ENCODE results near the gene CBFB.

CBFB gene

GRCh38 chr16:67052399-67052798 lies 23.4 kb downstream of the CBFB start:
- DNase-seq, result no peak

GRCh38 chr16:67053767-67054334 lies 24.9 kb downstream of the CBFB start:
- no peak for DNase-seq

GRCh38 chr16:67054901-67055300 lies 26.0 kb downstream of the CBFB start:
- DNase-seq, result no peak

GRCh38 chr16:67055712-67056487 lies 27.0 kb downstream of the CBFB start:
- peak; percentile 66 for DNase-seq

GRCh38 chr16:67063008-67063407 lies 34.1 kb downstream of the CBFB start:
- DNase-seq, result peak; percentile 47

- no peak for DNase-seq
Measured at GRCh38 chr16:67068212-67068753, 39.3 kb downstream of the CBFB start.

GRCh38 chr16:67071476-67072048 lies 42.6 kb downstream of the CBFB start:
- no peak for DNase-seq

- DNase-seq, result no peak
Measured at GRCh38 chr16:67075331-67075730, 46.4 kb downstream of the CBFB start.

- DNase-seq, result no peak
Measured at GRCh38 chr16:67077871-67078270, 48.9 kb downstream of the CBFB start.

- no peak for DNase-seq
Measured at GRCh38 chr16:67082100-67082499, 53.2 kb downstream of the CBFB start.

- no peak for DNase-seq
Measured at GRCh38 chr16:67082891-67083290, 53.9 kb downstream of the CBFB start.

- no peak for DNase-seq
Measured at GRCh38 chr16:67084345-67085028, 55.5 kb downstream of the CBFB start.

GRCh38 chr16:67086822-67087221 lies 57.9 kb downstream of the CBFB start:
- no peak for DNase-seq

- no peak for DNase-seq
Measured at GRCh38 chr16:67087291-67087690, 58.3 kb downstream of the CBFB start.

- DNase-seq, result no peak
Measured at GRCh38 chr16:67087803-67088202, 58.9 kb downstream of the CBFB start.

GRCh38 chr16:67088551-67088950 lies 59.6 kb downstream of the CBFB start:
- DNase-seq, result no peak

GRCh38 chr16:67089101-67089500 lies 60.2 kb downstream of the CBFB start:
- no peak for DNase-seq

- DNase-seq, result no peak
Measured at GRCh38 chr16:67091906-67092566, 63.1 kb downstream of the CBFB start.

- no peak for DNase-seq
Measured at GRCh38 chr16:67093098-67093726, 64.3 kb downstream of the CBFB start.

GRCh38 chr16:67098599-67098998 lies 69.7 kb downstream of the CBFB start:
- no peak for DNase-seq

GRCh38 chr16:67100569-67101310 lies 71.8 kb downstream of the CBFB start:
- peak; percentile 57 for DNase-seq

Data from OCI-M1 (cell line).